ENCODE results near the gene SPTLC2.

The SPTLC2 gene

GRCh38 chr14:77498984-77499527, 117.4 kb downstream of the SPTLC2 start:
- no peak for DNase-seq

GRCh38 chr14:77498120-77498979, 118.1 kb downstream of the SPTLC2 start, which contains the start of gene ISM2:
Gene ISM2 (minus strand): TSS chr14:77498816. CDS start chr14:77498793, 23 bp downstream.
- peak; percentile 57 for DNase-seq

GRCh38 chr14:77495334-77495733, 121.1 kb downstream of the SPTLC2 start:
- no peak for DNase-seq

- no peak for DNase-seq
Observed at GRCh38 chr14:77491056-77491455, 125.4 kb downstream of the SPTLC2 start.

GRCh38 chr14:77490347-77490986, 126.0 kb downstream of the SPTLC2 start:
- DNase-seq = no peak

GRCh38 chr14:77489041-77489440, 127.4 kb downstream of the SPTLC2 start:
- no peak for DNase-seq

GRCh38 chr14:77488558-77488957, 127.9 kb downstream of the SPTLC2 start:
- DNase-seq = no peak

- DNase-seq = no peak
Observed at GRCh38 chr14:77485901-77486678, 130.3 kb downstream of the SPTLC2 start.

GRCh38 chr14:77485256-77485655, 131.2 kb downstream of the SPTLC2 start:
- DNase-seq = no peak

GRCh38 chr14:77482422-77482821, 134.0 kb downstream of the SPTLC2 start:
- DNase-seq = no peak

GRCh38 chr14:77478796-77479195, 137.6 kb downstream of the SPTLC2 start:
- no peak for DNase-seq

- no peak for DNase-seq
Observed at GRCh38 chr14:77478029-77478428, 138.4 kb downstream of the SPTLC2 start.

GRCh38 chr14:77475432-77476115, 140.9 kb downstream of the SPTLC2 start:
- no peak for DNase-seq

- no peak for DNase-seq
Observed at GRCh38 chr14:77474479-77475177, 141.8 kb downstream of the SPTLC2 start.

- DNase-seq = no peak
Observed at GRCh38 chr14:77473921-77474320, 142.5 kb downstream of the SPTLC2 start.

GRCh38 chr14:77470224-77470870, 146.1 kb downstream of the SPTLC2 start:
- DNase-seq = no peak

- no peak for DNase-seq
Observed at GRCh38 chr14:77469539-77469938, 146.9 kb downstream of the SPTLC2 start.

GRCh38 chr14:77469067-77469505, 147.4 kb downstream of the SPTLC2 start:
- no peak for DNase-seq

- DNase-seq = no peak
Observed at GRCh38 chr14:77467801-77468200, 148.6 kb downstream of the SPTLC2 start.

GRCh38 chr14:77459072-77459723, 157.2 kb downstream of the SPTLC2 start:
- DNase-seq = peak; percentile 67

Measured in activated naive CD4-positive, alpha-beta T cell treated with anti-CD3 and anti-CD28 coated beads, Interleukin-2, amount 50 U/mL, for 16 hours (primary cell).